Measurements from ENCODE around the gene ARHGAP8.

The ARHGAP8 gene

DNA sequence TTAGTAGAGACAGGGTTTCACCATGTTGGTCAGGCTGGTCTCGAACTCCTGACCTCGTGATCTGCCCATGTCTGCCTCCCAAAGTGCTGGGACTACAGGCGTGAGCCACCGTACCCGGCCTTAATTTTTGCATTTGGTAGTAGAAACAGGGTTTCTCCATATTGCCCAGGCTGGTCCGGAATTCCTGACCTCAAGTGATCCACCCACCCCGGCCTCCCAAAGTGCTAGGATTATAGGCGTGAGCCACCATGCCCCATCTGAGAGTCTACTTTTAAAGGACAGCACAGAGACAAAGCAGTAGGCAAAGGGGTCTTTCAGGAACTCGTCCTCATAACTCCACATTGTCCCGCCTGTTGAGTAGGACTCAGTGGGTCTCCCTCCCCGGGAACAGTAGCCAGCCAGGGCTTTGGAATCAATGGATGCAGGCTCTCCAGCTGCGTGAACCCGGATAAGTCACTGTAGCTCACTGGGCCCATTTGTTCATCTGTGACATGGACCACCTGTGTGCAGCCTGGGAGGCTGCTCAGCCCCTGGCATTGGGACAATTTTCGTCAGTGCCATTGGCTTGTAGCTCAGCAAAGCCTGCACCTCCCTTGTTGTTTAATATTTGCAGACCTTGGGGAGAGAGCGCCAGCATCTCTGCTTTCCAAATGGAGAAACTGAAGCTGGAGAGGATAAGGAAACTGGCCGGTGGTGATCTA is 86.1 kb downstream of the ARHGAP8 start:
- DNase-seq (ENCODE audit: low read depth): no peak
- H3K4me3 ChIP-seq (ENCODE audit: low read length): no peak overlapping the region
- TF ChIP-seq, protein P1, sequence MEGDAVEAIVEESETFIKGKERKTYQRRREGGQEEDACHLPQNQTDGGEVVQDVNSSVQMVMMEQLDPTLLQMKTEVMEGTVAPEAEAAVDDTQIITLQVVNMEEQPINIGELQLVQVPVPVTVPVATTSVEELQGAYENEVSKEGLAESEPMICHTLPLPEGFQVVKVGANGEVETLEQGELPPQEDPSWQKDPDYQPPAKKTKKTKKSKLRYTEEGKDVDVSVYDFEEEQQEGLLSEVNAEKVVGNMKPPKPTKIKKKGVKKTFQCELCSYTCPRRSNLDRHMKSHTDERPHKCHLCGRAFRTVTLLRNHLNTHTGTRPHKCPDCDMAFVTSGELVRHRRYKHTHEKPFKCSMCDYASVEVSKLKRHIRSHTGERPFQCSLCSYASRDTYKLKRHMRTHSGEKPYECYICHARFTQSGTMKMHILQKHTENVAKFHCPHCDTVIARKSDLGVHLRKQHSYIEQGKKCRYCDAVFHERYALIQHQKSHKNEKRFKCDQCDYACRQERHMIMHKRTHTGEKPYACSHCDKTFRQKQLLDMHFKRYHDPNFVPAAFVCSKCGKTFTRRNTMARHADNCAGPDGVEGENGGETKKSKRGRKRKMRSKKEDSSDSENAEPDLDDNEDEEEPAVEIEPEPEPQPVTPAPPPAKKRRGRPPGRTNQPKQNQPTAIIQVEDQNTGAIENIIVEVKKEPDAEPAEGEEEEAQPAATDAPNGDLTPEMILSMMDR (conservative IDR thresholded peaks at IDR 0.05; ENCODE audit: low read depth, low read length): no peak

DNA sequence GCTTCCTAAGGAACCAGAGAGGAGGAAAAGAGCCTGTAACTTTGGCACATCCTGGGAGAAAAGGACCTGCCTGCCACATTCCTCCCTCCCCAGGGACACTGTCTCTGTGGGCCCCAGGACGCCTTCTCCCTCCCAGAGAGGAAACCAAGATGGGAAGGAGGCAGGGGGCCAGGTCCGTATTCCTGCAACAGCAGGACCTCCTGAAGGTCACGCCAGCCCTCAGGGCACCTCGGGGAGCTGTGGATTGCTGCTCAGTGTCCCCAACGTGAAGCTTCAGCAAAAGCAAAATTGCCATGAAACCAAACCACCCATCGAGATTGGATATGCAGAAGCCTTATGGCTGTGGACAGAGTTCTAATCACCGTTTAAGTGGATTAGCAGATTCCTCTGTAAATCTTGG is 86.7 kb downstream of the ARHGAP8 start:
- TF ChIP-seq, protein P1 (conservative IDR thresholded peaks at IDR 0.05; ENCODE audit: low read depth, low read length): no peak
- no peak for DNase-seq (ENCODE audit: low read depth)
- H3K4me3 ChIP-seq (ENCODE audit: low read length): no peak overlapping the region

DNA sequence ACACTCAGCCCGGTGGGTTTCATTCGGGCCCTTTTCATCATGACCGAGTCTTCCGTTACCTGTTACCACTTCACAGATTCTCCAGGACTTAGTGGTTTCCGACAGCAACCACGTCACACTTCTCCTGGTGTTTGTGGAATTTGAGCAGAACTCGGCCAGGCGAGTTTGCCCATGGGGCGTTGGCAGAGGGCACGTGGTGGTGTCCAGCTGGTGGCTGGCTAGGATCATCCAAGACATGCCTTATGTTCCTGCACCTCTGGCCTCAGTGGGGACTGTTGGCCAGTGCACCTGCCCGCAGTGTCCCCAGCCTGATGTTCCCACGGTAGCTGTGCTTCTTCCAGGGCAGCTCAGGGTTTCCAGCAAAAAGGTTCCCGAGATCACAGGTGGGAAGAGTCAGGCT is 87.3 kb downstream of the ARHGAP8 start:
- DNase-seq (ENCODE audit: low read depth): no peak
- TF ChIP-seq, protein P1 (conservative IDR thresholded peaks at IDR 0.05; ENCODE audit: low read depth, low read length): no peak
- H3K4me3 ChIP-seq (ENCODE audit: low read length): no peak overlapping the region

DNA sequence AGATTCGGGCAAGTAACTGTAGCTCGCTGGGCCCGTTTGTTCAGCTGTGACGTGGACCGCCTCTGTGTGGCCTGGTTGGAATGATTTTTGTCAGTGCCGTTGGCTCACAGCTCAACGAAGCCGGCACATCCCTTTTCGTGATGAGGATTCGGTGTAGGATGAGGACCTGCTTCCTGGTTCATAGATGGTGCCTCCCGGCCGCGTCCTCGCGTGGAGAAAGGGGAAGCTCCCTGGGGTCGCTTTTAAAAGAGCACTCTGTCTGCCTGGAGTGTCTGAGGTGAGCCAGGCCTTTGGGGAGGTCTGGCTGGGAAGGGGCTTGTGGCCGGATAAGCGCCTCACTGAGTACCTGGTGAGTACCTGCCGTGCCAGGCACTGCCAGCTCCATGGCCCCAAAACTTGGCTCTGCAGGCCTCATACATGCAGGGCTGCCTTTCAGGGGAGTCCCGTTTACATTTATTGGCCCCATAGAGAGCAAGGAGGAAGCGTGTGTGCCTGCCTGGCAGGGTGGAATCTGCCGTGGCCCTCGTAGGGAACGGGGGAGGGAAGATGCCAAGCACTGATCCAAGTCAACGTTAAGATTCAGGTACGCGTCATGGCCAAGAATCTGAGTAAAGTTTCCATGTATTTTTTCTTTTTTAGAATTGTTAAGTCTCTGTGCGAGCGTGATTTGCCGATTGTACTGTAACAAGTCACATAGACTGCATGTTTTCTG is 88.4 kb downstream of the ARHGAP8 start:
- no peak for DNase-seq (ENCODE audit: low read depth)
- TF ChIP-seq, protein P1 (conservative IDR thresholded peaks at IDR 0.05; ENCODE audit: low read depth, low read length): no peak
- no peak overlapping the region for H3K4me3 ChIP-seq (ENCODE audit: low read length)

DNA sequence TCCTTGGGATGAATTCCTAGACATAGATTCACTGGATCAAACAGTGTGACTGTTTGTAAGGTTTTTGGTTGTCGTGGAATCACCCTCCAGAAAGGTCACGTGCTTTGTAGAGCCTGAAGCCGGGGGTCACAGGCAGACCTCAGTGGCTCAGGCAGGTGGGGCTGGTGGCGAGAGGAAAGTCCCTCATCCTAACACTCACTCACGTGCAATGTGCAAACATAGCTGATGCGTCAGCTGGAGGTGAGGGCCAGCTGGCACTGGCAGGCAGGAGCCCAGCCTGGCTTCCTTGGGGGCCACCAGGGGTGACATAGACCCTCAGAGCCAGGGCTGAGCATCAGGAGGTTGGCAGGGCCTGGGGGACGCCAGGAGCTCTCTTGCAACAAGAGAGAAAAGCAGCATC is 90.0 kb downstream of the ARHGAP8 start:
- TF ChIP-seq, protein P1 (conservative IDR thresholded peaks at IDR 0.05; ENCODE audit: low read depth, low read length): no peak
- no peak for DNase-seq (ENCODE audit: low read depth)
- no peak overlapping the region for H3K4me3 ChIP-seq (ENCODE audit: low read length)

DNA sequence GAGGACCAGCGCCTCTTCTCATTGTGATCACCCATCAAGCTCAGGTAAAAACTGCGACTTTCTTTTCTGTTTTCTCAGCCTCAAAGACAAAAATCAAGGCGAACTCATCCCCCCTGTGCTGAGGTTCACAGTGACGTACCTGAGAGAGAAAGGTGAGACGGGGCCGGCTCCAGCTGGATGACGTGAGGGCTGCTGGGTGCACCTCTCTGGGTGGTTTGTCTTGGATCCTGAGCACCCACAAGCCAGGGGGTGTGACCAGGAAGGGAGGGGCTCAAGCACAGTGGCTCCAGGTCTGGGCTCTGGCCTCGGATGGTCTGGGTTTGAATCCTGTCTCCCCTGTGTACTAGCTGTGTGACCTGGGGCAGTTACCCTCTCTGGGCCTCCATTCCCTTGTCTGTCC is 92.8 kb downstream of the ARHGAP8 start:
- H3K4me3 ChIP-seq (ENCODE audit: low read length): no peak overlapping the region
- TF ChIP-seq, protein P1 (conservative IDR thresholded peaks at IDR 0.05; ENCODE audit: low read depth, low read length): no peak
- no peak for DNase-seq (ENCODE audit: low read depth)
